ENCODE results near the gene TNS1.

- TF ChIP-seq CTCF (IDR thresholded peaks at IDR 0.05) = no peak
- no peak for TF ChIP-seq POLR2A (IDR thresholded peaks at IDR 0.05)
Measured at GRCh38 chr2:217998926-217999594, 3.7 kb downstream of the TNS1 start.

All from Peyer's patch (tissue), 4 donors.